HG03342 (cell line): Measurements from ENCODE around the gene CARM1.
A peak's percentile ranks its signal among the peaks of the same experiment; 100 is the strongest.
"Not testable (repeated sequence)": the region's sequence is repeated elsewhere in the genome, so short reads cannot be mapped to it uniquely, and the experiment has no call there.

Experiments used
- ATAC-seq: cut with Tn5 transposase; IDR thresholded peaks from one replicate; pipeline ENCODE4 v1.9.1; 2021; ENCODE audit warnings: mild to moderate bottlenecking, moderate library complexity; ENCODE audit not compliant: unreplicated experiment

Gene CARM1

DNA sequence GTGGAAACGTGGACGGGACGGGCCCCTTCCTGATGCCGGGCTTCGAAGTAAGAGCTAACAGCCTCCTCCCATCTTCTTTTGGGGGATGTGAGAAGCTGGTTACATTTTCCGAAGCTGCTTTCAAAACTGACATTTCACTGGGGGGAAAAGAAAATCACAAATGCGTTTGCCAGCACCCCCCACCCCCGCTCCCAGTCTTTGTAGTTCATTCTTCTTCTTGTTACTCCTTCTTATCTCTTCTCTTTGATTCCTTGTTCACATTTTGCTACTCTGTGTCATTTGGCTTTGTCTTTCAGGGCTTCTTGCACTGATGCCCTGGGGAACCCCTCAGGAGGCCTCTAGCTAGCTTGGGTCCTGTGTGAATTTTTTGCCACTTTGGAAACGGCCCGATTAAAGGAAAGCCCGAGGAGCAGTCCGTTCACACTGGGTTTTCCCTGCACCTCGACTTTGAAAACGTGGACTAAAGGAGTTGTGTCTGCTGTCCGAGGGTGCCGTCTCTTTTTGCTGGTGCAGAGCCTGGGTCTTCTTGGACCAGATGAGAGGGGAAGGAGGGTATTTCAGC lies 1.3 kb downstream of the CARM1 start:
- ATAC-seq: no peak

DNA sequence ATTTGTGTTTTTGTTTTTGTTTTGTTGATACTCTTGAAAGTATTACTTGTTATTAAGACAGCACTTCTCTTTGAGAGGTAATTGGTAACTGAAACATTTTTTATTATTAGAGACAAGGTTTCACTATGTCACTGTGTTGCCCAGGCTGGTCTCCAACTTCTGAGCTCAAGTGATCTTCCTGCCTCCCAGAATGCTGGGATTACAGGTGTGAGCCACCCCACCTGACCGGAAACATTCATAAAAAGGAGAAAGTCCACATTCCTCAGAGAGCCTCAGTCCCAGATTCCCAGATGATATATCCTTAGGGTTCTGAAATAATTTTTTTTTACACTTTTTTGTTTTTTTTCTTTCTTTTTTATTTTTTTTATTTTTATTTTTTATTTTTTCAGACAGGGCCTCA lies 2.7 kb downstream of the CARM1 start:
- ATAC-seq: no peak

DNA sequence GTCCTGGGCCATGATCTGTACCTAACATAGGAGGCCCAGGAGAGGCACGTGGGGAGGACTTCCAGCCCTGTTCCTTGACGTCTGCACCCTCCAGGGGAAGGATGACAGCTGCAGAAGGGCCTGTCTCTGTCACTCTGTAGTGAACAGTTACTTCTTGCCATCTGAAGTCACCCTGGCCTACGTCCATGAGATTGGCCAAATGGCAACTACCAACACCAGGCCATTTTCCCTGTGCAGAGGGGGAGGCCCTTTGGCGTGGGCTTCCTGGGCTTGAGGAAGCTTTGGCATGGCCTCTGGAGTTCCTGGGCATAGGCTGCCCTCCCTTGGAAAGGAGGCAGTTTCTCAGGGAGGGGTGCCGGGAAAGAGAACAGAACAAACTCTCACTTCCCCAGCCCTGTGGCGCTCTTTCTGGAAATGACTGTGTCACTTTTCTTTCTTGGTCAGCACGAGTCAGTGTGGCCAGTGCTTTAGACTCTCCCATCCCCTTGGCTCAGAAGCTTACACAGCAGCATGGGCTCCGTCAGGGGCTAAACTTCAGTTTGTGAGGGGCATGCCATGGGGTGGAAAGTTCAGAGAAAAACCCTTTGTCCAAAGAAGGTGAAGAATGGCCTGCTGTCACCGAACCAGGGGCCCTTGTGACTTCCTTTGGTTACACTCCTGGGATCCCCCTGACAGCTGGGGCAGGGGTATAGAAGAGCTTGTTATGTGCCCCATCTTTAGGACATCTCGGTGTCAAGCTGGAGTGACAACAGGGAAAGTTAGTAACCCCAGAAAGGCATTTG lies 5.3 kb downstream of the CARM1 start:
- ATAC-seq: peak; percentile 45

DNA sequence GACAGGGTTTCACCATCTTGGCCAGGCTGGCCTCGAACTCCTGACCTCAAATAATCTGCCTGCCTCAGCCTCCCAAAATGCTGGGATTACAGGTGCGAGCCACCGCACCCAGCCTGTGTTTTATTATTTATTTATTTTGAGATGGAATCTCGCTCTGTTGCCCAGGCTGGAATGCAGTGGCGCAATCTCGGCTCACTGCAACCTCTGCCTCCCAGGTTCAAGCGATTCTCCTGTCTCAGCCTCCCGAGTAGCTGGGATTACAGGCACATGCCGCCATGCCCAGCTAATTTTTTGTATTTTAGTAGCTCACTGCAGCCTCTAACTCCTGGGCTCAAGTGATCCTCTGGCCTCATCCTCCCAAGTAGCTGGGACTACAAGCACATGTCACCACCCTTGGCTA lies 6.3 kb downstream of the CARM1 start:
- not testable (repeated sequence) for ATAC-seq

DNA sequence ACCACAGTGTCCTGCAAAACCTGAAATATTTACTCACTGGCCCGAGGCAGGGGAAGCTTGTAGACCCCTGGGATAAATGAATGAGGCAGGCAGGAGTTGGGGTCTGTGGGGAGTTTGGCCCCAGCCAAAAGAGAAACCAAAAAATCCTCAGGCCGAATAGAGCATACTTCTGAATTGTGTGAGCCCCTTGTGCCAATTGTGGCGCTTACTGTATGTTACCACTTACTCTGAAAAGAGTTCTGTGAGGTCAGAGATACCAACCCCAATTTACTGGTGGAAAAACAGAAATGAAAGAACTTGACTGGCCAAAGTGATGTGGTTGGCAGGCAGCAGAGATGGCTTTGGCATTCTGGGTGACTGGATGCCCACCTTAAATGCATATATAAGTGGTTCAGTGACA lies 6.9 kb downstream of the CARM1 start:
- ATAC-seq: no peak

DNA sequence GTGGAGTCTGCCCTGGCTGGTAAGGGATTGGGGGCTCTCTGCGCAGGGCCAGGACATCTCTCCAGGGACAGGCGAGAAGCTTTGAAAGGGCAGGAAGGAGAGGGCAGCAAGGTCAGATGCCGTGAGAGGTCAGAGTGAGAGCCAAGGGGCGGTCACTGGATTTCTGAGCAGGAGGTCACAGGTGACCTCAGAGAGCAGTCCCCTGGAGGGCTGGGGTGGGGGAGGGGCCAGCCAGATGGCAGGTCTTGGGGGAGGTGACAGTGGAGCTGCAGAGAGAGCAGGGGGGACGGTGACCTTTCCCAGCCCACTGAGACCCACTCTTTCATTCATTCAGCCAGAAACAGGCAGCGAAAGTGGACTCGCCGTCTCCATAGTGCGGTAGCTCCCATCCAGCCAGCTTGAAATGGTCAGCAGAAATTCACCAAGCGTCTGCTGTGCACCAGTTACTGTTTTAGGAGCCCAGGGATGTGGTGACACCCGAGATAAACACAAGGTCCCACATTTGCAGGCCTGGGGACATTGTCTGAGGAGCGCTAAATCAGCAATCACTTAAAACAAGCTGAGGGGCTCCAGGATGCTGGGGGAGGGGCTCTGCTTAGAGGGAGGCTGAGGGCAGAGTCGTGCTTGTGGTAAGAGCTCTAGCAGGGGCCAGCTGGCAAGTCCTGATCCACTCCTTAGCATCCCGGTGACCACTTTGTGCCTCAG lies 10.2 kb downstream of the CARM1 start:
- no peak for ATAC-seq

DNA sequence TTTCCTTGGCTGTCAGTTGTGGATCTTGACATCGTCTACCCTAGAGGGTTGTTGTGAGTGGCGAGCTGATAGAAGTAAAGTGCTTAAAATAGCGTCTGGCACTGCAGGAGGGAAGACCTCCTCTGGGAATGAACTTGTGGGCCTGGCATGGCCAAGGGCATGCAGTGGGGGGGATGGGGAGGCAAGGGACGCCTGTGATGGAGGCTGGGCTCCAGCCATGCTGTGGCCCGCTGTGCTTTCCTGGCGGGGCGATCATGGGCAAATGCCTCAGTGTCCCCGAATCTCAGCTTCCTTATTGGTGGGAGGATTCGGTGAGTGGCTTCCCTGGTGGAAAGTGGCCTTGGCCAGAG lies 10.7 kb downstream of the CARM1 start:
- no peak for ATAC-seq

DNA sequence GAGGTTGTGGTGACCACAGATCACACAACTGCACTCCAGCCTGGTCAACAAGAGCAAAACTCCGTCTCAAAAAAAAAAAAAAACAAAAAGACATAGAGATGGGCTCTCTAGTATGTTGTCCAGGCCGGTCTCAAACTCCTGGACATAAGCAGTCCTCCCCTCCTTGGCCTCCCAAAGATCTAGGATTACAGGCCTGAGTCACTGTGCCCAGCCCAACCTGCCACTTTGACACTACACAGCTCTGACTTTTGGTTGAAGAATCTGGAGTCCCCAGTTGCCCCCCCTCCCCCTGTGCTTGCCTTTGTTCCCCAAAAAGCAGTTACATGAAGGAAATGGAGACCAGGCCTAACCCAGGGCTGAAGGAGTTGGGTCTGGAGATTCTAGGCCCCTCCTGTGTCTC lies 12.9 kb downstream of the CARM1 start:
- no peak for ATAC-seq

DNA sequence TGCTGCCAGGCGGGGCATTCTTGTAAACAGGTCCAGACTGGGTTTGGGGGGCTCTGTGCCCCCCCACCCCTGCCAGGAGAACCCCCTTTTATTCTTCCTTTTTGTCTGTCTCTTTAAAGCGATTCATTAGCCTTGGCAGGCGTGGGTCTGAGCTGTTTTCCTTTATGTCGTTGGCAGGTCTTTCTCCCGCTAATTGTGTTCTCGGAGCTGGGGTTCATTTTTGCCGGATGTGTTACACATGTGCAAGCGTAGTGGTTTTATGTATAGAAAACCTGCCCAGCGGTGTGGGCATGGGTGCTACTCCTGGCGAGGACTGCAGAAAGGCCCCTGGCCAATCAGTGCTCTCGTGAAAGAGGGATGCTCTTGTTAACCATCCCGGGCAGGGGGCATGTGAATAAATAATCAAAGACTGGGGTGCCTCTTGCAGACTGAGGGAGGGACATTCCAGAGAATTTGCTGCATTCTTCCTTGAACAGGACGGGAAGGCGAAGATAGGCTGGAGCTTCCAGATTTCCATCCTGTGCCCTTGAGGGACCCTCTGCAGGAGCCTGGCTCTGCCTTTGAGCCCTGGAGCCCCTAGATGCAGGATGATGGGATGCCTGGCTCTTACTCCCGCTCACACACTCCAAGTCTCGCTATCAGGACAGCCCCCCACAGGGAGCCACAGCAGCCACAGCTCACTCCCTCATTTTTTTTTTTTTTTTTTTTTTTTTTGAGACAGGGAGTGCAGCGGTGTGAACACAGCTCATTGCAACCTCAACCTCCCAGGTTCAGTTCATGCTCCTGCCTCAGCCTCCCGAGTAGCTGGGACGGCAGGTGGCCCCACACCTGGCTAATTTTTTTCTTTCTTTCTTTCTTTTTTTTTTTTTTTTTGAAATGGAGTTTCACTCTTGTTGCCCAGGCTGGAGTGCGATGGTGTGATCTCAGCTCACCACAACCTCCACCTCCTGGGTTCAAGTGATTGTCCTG lies 14.1 kb downstream of the CARM1 start:
- no peak for ATAC-seq

DNA sequence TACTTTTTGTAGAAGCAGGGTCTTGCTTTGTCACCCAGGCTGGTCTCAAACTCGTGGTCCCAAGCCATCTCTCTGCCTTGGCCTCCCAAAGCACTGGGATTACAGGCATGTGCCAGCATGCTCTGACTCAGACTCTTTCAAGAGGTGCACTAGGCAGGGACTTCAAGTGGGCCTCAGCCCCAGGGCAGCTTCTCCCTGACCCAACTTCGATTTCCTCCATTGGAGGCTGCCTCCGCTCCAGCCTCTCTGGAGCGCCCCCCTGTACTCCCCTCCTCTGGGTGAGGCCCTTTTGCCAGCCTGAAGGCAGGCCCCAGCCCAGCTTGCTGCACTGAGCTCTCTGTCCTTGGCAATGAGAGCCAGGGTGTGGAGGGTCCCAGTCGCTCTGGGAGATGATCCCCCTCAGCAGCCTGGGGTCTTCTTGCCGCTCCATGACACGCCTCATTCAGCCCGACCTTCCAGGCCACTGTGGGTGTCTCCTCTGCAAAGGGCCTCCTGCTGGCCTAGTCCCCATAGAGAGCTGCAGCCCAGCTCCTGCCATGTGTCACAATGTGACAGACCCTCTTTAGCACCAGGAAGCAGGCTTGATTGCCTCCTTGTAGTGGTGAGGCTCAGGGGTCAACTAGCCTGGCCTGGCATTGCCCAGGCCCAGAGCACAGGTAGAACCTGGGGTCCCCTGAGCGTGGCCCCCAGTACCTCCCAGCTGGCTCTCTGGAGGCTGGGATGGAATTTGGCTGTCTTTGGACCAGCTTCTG lies 16.4 kb downstream of the CARM1 start:
- no peak for ATAC-seq

DNA sequence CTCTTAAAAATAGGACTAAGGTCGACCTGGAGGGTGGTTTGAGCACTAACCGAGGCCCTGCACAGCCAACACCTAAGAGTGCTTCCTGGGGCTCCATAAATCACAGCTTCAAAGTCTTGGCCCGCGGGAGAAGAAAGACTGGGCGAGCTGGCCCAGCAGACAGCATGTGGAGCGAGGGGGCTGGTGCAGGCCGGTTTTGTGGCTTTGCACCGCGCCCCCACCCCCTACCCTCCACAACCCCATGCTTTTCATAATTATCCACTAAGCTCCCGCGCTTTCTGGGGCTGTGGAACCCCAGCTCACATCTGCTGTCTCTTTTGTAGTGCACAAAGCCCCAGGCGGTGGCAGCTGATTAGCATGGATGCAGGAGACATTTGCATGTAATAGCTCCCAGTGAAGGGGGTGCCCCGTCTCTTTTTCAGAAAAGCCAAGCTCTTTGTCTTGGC lies 17.1 kb downstream of the CARM1 start:
- no peak for ATAC-seq

DNA sequence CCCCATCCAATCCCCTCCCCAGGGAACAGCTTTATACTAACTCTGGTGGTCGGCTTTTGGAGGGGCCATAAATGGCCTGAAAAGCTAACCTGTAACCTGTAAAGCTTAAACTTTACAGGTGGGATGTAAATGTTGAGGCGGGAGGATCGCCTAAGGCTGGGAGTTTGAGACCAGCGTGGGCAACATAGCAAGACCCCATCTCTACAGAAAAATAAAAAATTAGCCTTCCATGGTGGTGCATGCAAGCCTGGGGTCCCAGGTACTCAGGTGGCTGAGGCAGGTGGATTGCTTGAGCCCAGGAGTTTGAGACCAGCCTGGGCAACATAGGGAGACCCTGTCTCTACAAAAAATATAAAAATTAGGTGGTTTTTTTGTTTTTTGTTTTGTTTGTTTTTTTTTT lies 18.5 kb downstream of the CARM1 start:
- no peak for ATAC-seq

DNA sequence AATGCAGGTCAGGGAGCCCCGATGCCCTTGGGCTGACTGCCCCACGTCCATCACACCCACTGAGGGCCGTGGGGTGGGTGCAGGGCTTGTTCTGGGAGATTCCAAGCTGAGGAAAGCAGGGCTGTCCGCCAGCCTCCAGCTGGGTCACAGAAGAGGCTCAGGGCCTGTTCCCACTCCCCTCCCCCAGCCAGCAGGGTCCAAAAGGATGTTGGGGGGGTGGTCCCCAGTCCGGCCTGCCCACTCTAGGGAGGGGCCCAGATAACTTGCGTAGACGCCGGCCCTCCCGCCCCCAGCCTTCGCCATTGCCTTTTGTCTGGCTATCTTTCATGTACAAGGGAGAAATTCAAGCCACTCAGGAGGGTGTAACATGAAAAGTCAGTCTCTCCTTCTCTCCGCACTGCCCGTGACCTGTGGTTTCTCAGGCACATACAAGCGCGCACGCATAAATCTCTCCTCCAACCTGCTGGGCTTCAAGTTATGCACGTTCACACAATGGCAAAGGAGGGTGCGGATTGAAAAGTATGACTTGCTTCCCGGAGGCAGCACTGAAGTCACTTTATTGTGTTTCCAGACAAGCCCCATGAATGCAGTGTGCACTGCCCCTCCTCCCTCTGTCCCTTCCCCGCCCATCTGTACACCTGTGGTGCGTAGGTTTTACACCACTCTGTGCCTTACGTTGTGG lies 20.2 kb downstream of the CARM1 start:
- no peak for ATAC-seq

DNA sequence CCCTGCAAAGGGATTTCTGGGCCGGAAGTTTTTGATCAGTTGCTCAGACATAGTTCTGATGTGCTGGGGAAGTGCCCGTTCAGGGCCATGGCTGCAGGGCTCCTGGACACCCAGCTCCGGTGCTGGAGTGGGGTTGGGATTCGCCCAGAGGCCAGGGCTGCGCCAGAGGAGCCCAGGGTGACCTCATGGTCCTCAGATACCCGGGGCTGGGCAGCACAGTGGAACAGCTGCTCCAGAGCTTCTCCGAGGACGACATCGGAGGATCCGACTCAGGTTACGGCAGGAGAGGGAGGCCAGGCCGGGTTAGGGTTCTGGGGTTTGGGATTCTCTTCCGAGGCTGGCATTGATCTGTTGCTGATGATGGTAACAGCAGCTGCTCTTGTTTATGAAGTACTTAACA lies 20.9 kb downstream of the CARM1 start:
- ATAC-seq: no peak

DNA sequence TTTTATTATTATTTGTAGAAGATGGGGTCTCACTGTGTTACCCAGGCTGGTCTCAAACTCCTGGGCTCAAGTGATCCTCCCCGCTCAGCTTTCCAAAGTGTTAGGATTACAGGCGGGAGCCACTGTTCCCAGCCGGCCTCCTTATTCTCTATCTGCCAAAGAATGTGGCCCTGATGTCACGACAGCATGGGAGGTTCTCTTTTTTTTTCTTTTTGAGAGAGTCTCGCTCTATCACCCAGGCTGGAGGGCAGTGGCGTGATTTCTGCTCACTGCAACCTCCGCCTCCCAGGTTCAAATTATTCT lies 23.5 kb downstream of the CARM1 start:
- no peak for ATAC-seq

DNA sequence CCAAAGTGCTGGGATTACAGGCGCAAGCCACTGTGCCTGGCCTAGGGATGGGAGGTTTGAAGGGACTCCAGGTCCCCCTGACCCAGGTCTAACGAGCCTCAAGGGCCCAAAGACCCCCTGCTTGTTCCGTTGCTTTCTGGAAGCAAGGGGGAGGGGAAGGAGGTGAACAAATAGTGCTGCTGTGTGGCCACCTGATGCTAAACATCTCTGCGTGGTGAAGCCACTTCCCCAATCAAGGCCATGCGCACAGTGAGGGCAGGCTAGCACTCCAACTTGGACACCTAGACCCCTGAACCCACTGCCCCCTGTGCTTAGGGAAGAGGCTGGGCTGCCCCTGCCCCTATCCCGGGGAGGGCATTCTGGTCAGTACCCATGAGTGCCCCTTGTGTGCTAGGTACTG lies 24.0 kb downstream of the CARM1 start:
- ATAC-seq: no peak

DNA sequence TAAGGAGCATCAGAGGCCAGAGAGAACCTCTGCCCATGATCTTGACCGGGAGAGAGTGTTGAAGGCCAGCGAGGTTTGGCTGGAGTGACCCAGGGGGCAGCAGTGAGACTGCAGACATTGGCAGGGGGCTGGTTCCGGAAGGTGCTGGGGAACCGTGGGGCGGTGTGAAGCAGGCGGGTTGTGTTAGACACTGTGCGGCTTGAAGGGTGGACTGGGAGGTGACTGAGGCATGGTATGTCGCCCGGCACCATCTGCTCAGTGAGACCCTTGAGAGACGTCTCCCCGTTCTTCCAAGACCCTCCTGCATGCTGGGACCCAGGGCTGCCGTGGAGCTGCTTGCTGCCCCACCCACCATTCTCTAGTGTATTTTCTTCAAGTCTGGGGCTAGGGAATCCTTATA lies 24.6 kb downstream of the CARM1 start:
- ATAC-seq: no peak

DNA sequence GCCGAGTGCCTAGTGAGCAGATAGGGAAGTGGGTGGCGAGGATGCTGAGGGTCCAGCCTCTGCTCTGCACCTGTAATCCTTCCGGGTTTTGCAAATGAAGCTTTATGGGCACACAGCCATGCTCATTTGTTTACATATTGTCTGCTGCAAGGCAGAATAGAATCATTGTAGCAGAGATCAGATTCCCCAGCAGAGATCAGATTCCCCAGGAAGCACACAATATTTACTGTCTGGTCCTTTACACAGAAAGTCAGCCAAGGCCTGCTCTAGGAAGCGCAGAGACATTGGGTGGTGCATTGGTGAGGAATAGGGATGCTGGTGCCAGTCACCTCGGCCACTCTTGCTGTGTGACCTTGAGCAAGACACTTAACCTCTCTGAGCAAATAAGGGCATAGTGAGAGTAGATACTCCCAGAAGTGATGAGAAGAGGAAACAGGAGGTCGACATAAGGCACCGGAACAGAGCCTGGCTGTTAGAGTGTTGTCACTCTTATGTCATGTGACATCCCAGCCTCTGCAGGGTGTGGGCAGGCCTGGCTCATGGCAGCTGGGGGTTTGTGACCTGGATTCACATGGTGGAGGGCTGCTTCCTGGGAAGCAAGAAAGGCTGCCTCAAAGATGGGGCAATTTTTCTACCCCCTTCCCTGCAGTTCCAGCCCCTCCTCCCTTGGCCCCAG lies 25.6 kb downstream of the CARM1 start:
- ATAC-seq: no peak

DNA sequence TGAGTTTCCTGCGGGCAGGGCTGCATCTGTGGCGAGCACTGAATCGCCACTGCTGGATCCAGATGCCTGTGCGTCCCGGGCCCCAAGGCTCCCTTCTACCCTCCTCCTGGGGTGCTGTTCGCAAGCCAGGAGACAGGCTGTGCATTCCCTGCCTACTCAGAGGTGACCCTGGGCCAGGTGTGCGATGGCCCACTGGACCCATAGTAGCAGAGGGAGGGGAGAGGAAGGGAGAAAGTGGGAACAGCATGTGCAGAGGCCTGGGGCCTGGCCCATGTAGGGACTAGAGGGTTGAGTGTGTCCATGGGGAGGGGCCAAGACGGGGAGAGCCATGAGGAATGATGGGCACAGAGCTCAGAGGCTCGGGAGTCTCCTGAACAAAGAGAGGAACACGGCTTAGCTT lies 27.3 kb downstream of the CARM1 start:
- no peak for ATAC-seq
